IMR-90 (cell line): ENCODE results near the gene PYGB. TPM values are rescaled to one million over a fixed set of nuclear protein-coding genes. Genes with fewer than 3 reads are reported as not detected.

Experiments used
- ATAC-seq: fragments of 200-7000 bp; cut with Tn5 transposase; 2 replicates; pipeline ENCODE4 v1.9.1; 2020; ENCODE audit warnings: low read depth, mild to moderate bottlenecking, moderate library complexity
- BruUV-seq: library from RNA; stranded (reverse); fragments of 400-500 nt; replicated peaks from 2 replicates; lab custom pipeline; 2021; lab: Mats Ljungman, UMichigan
- CTCF ChIA-PET: fragments of 300-600 bp; formaldehyde crosslinking; extraction: SDS; loops from one replicate; lab custom pipeline; 2021; ENCODE audit warnings: antibody characterized with exemption; lab: Yijun Ruan, JAX
- POLR2A ChIA-PET: fragments of 300-600 bp; sonication (Branson Sonifier 250); formaldehyde crosslinking; loops from one replicate; lab custom pipeline; 2022; ENCODE audit warnings: antibody characterized with exemption; ENCODE audit not compliant: unreplicated experiment; lab: Charles Lee
- DNase-seq: peaks from one replicate; pipeline ENCODE4 v3.0.0; 2013
- H2AFZ ChIP-seq: replicated peaks from 2 replicates; pipeline ENCODE3; 2013; ENCODE audit warnings: low read length, mild to moderate bottlenecking; ENCODE audit not compliant: poor library complexity
- H2AK5ac ChIP-seq: 2 replicates; pipeline ENCODE4 v1.6.1; 2013; ENCODE audit warnings: low read depth, low read length, inconsistent platforms
- H2AK9ac ChIP-seq: replicated peaks from 2 replicates; pipeline ENCODE3; 2013; ENCODE audit warnings: mild to moderate bottlenecking, low read depth, low read length, moderate library complexity; ENCODE audit not compliant: poor library complexity
- H2BK120ac ChIP-seq: 2 replicates; pipeline ENCODE4 v1.6.1; 2013; ENCODE audit warnings: low read depth, low read length, inconsistent platforms
- H2BK15ac ChIP-seq: 3 replicates; pipeline ENCODE4 v1.6.1; 2013; ENCODE audit warnings: low read depth, low read length, inconsistent platforms
- H2BK20ac ChIP-seq: 2 replicates; pipeline ENCODE4 v1.6.1; 2013; ENCODE audit warnings: low read depth, mild to moderate bottlenecking, inconsistent platforms, low read length, moderate library complexity
- H2BK5ac ChIP-seq: 2 replicates; pipeline ENCODE4 v1.6.1; 2013; ENCODE audit warnings: mild to moderate bottlenecking, low read depth, low read length, inconsistent platforms; ENCODE audit not compliant: poor library complexity, severe bottlenecking
- H3K14ac ChIP-seq: replicated peaks from 2 replicates; pipeline ENCODE4 v1.6.1; 2013; ENCODE audit warnings: low read depth, low read length, inconsistent platforms
- H3K18ac ChIP-seq: 2 replicates; pipeline ENCODE4 v1.6.1; 2013; ENCODE audit warnings: low read depth, low read length, control low read depth
- H3K23ac ChIP-seq: 2 replicates; pipeline ENCODE4 v1.6.1; 2013; ENCODE audit warnings: low read depth, low read length, inconsistent platforms
- H3K27ac ChIP-seq: 2 replicates; pipeline ENCODE4 v1.5.1; 2013; ENCODE audit warnings: mild to moderate bottlenecking, control low read depth, low read length; ENCODE audit not compliant: insufficient read depth
- H3K27me3 ChIP-seq: 2 replicates; pipeline ENCODE4 v1.6.1; 2013; ENCODE audit warnings: low read length; ENCODE audit not compliant: control insufficient read depth, insufficient read depth
- H3K36me3 ChIP-seq: 2 replicates; pipeline ENCODE4 v1.6.1; 2013; ENCODE audit warnings: low read length, mixed read lengths; ENCODE audit not compliant: control insufficient read depth, insufficient read depth
- H3K4ac ChIP-seq: 2 replicates; pipeline ENCODE4 v1.6.1; 2013; ENCODE audit warnings: low read depth, low read length, inconsistent platforms
- H3K4me1 ChIP-seq: 2 replicates; pipeline ENCODE4 v1.6.1; 2013; ENCODE audit warnings: low read length, mixed read lengths; ENCODE audit not compliant: control insufficient read depth, insufficient read depth
- H3K4me2 ChIP-seq: 2 replicates; pipeline ENCODE4 v1.6.1; 2013; ENCODE audit warnings: low read depth, mild to moderate bottlenecking, control low read depth, low read length, moderate library complexity
- H3K4me3 ChIP-seq: 2 replicates; pipeline ENCODE4 v1.5.1; 2013; ENCODE audit warnings: low read depth, mild to moderate bottlenecking, control low read depth, low read length, moderate library complexity; ENCODE audit not compliant: insufficient read depth
- H3K56ac ChIP-seq: 2 replicates; pipeline ENCODE4 v1.6.1; 2013; ENCODE audit warnings: low read length, inconsistent platforms; ENCODE audit not compliant: insufficient read depth; ENCODE audit errors: extremely low read depth
- H3K79me1 ChIP-seq, 2 experiments: 2 replicates each; pipeline ENCODE4 v1.6.1; 2013; ENCODE audit warnings: low read length in 2 of 2, inconsistent platforms in 1 of 2, low read depth in 1 of 2
- H3K9ac ChIP-seq: 2 replicates; pipeline ENCODE4 v1.6.1; 2013; ENCODE audit warnings: low read depth, low read length, control low read depth
- H3K9me1 ChIP-seq: 2 replicates; pipeline ENCODE4 v1.6.1; 2013; ENCODE audit warnings: low read length, inconsistent platforms; ENCODE audit not compliant: insufficient read depth
- H3K9me3 ChIP-seq: 2 replicates; pipeline ENCODE4 v1.6.1; 2013; ENCODE audit warnings: low read length; ENCODE audit not compliant: control insufficient read depth, insufficient read depth
- H4K20me1 ChIP-seq: 2 replicates; pipeline ENCODE4 v1.6.1; 2013; ENCODE audit warnings: low read length, inconsistent platforms; ENCODE audit not compliant: insufficient read depth
- H4K5ac ChIP-seq: 2 replicates; pipeline ENCODE4 v1.6.1; 2013; ENCODE audit warnings: mild to moderate bottlenecking, low read depth, low read length, control low read depth
- H4K8ac ChIP-seq, 2 experiments: 2 replicates each; pipeline ENCODE4 v1.6.1; 2013; ENCODE audit warnings: low read depth in 2 of 2, low read length in 2 of 2, control low read depth in 1 of 2, inconsistent platforms in 1 of 2
- H4K91ac ChIP-seq: 2 replicates; pipeline ENCODE4 v1.6.1; 2013; ENCODE audit warnings: low read depth, low read length, inconsistent platforms; ENCODE audit not compliant: insufficient read depth
- POLR2A ChIP-seq: IDR thresholded peaks from 2 replicates; pipeline ENCODE4 v1.6.1; 2012; ENCODE audit warnings: mild to moderate bottlenecking, low read depth, low read length
- WGBS, 2 experiments: methylation state at CpG; one replicate each; pipeline versions ENCODE4 v1.1.5 to v1.1.7; 2013; ENCODE audit warnings: missing lambda C conversion rate in 2 of 2; ENCODE audit not compliant: insufficient read length in 1 of 2; ENCODE audit errors: extremely low coverage in 2 of 2; 5-methylcytosine and 5-hydroxymethylcytosine counted together
- dilution Hi-C: fragments of 300-500 bp; cut with HindIII; formaldehyde crosslinking; loops from one replicate; pipeline ENCODE4 v1.14.3; 2018; ENCODE audit warnings: low sequenced_read_pairs; ENCODE audit not compliant: unreplicated experiment
- in situ Hi-C: fragments of 300-500 bp; cut with MboI; formaldehyde crosslinking; loops from 3 replicates; pipeline ENCODE4 v1.14.3; 2019; ENCODE audit warnings: low sequenced_read_pairs, inconsistent platforms, mixed read lengths
- intact Hi-C: fragments of 100-400 bp; cut with micrococcal nuclease; formaldehyde crosslinking; loops from 2 replicates; pipeline ENCODE4 v1.10.0; 2022
- polyA plus RNA-seq, 3 experiments: library from polyadenylated mRNA; depleted of rRNA; stranded (reverse); fragments of >200 nt; gene quantifications; 2 replicates each; pipeline ENCODE4 v1.2.3, GENCODE V29; 2012; ENCODE audit warnings: low replicate concordance in 1 of 3
- total RNA-seq: library from RNA; depleted of rRNA; stranded (reverse); fragments of >200 nt; gene quantifications from 2 replicates; pipeline ENCODE4 v1.2.3, GENCODE V29; 2012

PYGB gene
- total and polyA plus RNA-seq, 2 of the 4 experiments (the other 2 are of a cell fraction): 72.4 to 83.1 TPM

DNA sequence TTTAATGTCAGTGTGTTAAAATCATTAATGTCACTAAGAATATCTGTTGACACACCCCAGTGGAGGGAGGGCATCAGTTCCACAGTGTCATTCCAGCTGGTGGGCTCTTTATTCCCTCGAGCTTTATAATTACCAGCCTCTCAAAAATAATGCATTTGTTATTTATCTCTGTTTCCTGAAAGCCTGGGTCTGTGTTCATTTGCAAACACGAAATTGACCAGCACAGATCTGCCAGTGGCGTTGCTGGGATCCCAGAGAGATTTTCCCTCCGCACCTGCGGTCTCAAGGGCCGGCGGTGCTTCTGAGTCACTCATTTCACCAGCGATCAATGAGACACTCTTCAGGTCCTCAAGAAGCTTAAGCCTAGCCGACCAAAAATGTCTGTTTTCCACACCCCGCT, 5.7 kb upstream of the PYGB start:
- H4K91ac ChIP-seq: no peak overlapping the region
- H3K14ac ChIP-seq: no peak overlapping the region; the same call in 1 of the 2 replicates
- no peak overlapping the region for H3K18ac ChIP-seq
- ATAC-seq: no peak
- peak overlapping the region; percentile 29 for H2BK120ac ChIP-seq
- no TSS peak for BruUV-seq
- H3K4ac ChIP-seq: no peak overlapping the region
- H4K8ac ChIP-seq: no peak overlapping the region
- intact Hi-C loops: no loop called here
- H3K27ac ChIP-seq: no peak overlapping the region
- ChIA-PET CTCF (no interaction called here), POLR2A (no interaction called here)
- H2AFZ ChIP-seq: no peak overlapping the region
- dilution Hi-C loops: no loop called here
- H4K5ac ChIP-seq: no peak overlapping the region
- H2AK5ac ChIP-seq: no peak overlapping the region
- TF ChIP-seq POLR2A: no peak
- no peak overlapping the region for H2BK15ac ChIP-seq
- H2BK5ac ChIP-seq: no peak overlapping the region
- in situ Hi-C loops: no loop called here
- no peak overlapping the region for H3K9ac ChIP-seq
- H3K4me1 ChIP-seq: peaks cover 16% of the 10 kb centered on the region
- no peak overlapping the region for H3K4me2 ChIP-seq
- no peaks in the 10 kb centered on the region for H4K20me1 ChIP-seq
- no peaks in the 10 kb centered on the region for H3K36me3 ChIP-seq
- 0 out of 2 replicates have a peak overlapping the region, but pooled peaks have one; percentile 28 for H2BK20ac ChIP-seq
- peaks cover 37% of the 10 kb centered on the region for H3K9me1 ChIP-seq
- no peak overlapping the region for H3K4me3 ChIP-seq
- no peak overlapping the region for H3K23ac ChIP-seq
- no peaks in the 10 kb centered on the region for H3K27me3 ChIP-seq
- DNase-seq: no peak
- no peaks in the 10 kb centered on the region for H3K9me3 ChIP-seq
- H3K79me1 ChIP-seq: peaks cover 0 to 22% of the 10 kb centered on the region in 2 experiments; a peak in 2 of 4 replicates
- WGBS, 2 experiments: 92% methylated on average over 9 of the region's 10 CpGs; no CpG with 5 or more reads in 1 of the 2 experiments
- H3K56ac ChIP-seq: no peak overlapping the region
- H2AK9ac ChIP-seq: no peak overlapping the region
